MV-4-11 (cell line): ENCODE data around the gene SIRT6.
"Not testable (repeated sequence)": the region's sequence is repeated elsewhere in the genome, so short reads cannot be mapped to it uniquely, and the experiment has no call there.

Source experiments
- DNase-seq: peaks from one replicate; lab custom pipeline; 2025; lab: John Stamatoyannopoulos, UW

Gene SIRT6

DNA sequence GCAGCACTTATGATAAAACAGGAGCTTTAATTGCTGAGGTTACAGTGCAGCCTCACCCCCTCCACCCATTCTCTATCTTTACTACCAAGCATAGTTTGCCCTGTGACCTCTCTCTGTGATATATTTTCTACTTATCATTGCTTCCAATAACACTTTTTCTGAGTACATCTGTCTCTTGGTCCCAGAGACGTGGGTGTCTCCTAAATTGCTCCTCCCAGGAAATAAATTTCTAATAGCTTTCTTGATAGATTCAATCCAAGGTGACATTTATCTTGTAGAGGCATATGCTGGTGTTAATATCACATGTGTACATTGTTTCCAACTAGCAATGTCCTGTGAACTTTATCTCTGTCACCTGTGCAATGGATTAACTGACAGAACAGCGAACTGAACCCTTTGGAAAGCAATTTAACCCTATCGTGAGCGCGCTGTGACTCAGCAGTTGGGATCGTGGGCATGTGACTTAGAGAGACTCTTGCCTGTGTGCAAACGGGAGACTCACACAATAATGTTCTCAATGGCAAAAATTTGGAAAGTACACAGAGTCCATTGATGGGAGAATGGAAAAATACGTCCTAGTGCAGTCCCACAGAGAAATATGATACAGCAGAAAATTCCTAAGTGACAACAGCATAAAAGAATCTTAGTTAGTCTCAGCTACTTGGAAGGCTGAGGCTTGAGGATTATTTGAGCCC lies 51.5 kb downstream of the SIRT6 start:
- no peak for DNase-seq

DNA sequence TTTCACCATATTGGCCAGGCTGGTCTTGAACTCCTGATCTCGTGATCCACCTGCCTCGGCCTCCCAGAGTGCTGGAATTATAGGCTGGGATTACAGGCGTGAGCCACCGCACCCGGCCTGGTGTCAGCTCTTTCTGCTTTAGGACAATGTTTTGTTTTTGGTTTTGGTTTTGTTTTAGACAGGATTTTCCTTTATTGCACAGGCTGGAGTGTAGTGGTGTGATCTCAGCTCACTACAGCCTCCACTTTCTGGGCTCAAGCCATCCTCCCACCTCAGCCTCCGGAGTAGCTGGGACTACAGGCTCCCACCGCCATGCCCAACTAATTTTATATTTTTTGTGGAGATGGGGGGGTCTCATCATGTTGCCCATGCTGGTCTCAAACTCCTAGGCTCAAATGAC lies 53.3 kb downstream of the SIRT6 start:
- DNase-seq, result not testable (repeated sequence)

DNA sequence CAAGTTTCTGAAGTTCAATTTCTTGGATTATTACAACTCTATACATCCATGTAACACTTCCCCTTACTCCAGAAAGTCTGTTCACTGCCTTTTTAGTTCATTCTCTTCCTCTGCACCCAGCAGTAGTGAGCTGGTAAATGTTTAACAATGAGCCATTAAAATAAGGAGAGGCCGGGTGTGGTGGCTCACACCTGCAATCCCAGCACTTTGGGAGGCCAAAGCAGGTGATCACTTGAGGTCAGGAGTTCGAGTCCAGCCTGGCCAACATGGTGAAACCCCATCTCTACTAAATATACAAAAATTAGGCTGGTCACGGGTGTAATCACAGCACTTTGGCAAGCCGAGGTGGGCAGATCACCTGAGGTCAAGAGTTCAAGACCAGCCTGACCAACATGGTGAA lies 55.0 kb downstream of the SIRT6 start:
- not testable (repeated sequence) for DNase-seq

DNA sequence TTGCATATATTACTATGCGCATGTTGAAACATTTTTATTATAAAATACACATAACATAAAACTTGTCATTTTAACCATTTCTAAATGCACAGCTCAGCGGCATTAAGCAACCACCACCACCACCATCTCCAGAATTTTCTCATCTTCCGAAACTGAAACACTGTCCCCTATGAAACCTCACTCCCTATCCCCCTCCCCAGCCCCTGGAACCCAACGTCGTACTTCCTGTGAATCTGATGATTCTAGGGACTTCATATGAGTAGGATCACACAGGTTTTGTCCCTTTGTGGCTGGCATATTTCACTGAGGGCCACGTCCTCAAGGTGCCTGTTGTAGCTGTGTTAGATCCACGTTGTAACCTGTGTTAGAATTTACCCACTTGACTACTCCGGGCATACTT lies 57.7 kb downstream of the SIRT6 start:
- no peak for DNase-seq
